HG03196 (cell line): ENCODE results near the gene RBM44.
A peak's percentile ranks its signal among the peaks of the same experiment; 100 is the strongest.
"Not testable (repeated sequence)": the region's sequence is repeated elsewhere in the genome, so short reads cannot be mapped to it uniquely, and the experiment has no call there.

Source experiments
- ATAC-seq: cut with Tn5 transposase; IDR thresholded peaks from one replicate; pipeline ENCODE4 v1.9.1; 2021; ENCODE audit not compliant: unreplicated experiment

RBM44 gene, protein sequence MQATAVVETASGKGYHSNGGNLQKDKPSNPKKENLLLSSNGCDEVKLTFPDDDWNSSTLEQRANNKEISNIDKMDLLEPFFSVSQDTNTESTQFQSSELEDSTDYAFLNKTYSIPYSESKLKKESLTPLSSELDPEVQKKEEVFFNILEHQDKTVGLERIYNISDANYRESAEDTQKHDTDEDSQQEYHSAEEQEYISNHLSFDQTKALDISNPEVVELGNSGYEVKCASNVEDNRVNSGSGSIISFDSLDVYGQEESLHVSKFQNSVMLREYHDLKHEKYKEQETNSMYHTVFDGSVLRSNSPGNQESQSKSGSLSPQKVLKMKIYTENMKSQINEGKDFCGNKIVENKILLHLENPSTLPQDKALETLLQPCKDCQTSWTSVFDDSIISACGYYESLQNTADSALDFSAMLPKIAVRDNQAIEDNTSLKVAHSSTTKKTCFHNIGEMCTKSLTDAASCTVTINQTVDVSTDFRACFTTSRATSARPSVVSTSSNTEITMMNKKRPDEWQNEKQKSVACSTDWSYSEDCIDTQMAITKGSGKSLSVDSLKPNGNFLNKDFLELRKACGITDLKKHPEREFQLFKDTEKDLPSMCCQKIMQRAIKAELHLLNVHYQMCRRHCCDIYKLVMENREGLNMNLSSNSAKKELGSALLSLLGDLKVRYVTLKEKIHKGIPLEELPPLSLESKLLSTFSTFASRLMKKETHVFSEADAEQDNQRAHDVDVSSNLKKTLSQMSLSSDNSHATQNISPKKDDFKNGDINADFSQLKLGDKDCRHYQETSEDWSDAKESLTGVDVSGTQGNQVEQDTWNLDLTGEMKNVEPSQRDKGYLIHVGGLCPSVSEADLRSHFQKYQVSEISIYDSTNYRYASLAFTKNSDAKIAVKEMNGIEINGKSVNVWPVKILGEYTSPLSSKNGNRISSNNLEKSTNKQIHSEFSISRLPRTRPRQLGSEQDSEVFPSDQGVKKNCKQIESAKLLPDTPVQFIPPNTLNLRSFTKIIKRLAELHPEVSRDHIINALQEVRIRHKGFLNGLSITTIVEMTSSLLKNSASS

DNA sequence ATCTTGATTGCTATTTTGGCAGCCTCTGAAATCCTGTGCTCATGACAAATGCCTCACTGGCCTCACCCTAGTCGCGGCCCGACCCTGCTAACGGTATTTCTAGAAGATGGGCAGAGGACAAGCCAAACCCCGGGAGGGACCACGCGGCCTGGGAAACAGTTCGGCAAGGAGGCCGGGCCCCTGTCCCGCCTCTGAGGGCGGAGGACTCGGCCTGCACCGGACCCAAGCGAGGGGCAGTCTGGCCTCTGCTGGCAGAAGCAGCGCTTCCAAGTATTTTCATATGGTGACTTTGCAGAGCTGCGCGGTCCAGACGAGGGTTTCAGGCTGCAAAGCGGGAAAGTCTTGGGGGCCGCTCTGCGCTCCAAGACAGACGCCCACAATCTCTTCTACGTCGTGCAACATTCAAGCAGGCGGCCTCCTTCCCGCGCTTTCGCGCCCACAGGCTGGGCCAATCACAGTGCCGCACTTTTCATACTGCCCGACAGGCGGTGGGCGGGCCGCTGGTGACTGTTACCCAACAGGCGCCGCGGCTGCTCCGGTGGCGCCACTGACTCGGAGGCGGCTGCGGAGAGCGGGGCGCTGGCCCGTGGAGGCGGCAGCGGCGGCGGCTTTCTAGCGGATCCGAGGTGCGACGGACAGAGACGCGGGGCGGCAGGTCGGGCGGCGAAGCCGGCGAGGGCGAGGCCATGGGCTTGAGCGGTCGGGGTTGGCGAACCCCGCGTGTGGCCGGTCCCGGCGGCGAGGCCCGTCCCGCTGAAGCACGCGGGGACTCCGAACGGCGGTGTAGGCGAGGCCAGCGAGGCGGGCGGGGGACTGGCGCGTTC is at the start of gene RBM44:
RBM44 (plus strand) TSS at position 544 of the 824 bp plus-strand sequence. CDS start 14,831 bp downstream, outside the sequence.
- ATAC-seq: no peak

DNA sequence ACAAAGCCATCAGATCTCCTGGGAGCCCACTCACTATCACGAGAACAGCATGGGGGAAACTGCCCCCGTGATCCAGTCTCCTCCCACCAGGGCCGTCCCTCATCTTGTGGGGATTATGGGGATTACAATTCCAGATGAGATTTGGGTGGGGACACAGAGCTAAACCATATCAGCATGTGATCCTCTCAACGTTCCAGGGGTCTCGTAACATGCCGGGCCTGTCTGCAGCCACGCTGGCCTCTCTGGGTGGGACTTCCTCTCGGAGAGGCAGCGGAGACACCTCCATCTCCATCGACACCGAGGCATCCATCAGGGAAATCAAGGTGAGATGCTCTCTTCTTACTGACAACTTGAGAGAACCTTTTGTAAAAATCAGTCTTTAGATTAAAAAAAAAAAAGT is 49.6 kb upstream of the RBM44 start:
- no peak for ATAC-seq

DNA sequence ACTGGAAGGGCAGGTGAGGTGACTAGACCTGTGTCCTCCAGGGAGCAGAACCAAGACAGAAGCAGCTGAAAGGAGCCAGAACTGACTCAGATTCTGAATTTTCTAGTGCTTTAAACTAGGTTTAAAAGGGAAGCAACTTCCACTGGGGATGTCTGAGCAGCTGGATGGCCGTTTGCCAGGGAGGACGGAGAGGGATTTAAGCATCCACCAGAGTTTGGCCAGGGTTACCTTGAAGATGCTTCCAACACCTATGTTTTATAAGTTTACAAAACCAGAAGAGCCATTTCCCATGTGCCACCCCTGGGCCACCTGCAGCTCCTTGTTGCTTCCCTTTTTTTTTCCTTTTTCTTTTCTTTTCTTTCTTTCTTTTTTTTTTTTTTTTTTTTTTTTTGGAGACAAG is 48.6 kb upstream of the RBM44 start:
- no peak for ATAC-seq

- ATAC-seq: not testable (repeated sequence)
Measured at GRCh38 chr2:237750441-237750840, 48.1 kb upstream of the RBM44 start.

DNA sequence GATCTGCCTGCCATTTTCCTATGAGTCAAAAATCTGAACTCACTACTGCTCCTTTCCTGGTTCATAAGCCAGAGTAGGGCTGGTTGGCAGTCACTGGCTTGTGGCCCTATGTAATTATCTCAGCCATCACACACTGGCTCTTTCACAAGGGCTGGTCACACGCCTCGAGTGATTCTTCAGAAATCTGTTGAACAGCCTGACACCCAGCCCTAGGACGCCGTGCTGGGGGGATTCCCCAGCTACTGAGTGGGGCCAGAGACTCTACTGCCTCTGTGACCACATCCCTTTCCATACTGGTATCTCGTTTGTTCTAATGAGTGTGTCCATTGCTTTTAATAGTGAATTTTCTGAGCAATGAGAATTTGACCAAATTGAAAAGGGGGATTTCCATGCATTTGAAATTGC is 45.8 kb upstream of the RBM44 start:
- peak; percentile 95 for ATAC-seq

- no peak for ATAC-seq
Measured at GRCh38 chr2:237754182-237754581, 44.4 kb upstream of the RBM44 start.

DNA sequence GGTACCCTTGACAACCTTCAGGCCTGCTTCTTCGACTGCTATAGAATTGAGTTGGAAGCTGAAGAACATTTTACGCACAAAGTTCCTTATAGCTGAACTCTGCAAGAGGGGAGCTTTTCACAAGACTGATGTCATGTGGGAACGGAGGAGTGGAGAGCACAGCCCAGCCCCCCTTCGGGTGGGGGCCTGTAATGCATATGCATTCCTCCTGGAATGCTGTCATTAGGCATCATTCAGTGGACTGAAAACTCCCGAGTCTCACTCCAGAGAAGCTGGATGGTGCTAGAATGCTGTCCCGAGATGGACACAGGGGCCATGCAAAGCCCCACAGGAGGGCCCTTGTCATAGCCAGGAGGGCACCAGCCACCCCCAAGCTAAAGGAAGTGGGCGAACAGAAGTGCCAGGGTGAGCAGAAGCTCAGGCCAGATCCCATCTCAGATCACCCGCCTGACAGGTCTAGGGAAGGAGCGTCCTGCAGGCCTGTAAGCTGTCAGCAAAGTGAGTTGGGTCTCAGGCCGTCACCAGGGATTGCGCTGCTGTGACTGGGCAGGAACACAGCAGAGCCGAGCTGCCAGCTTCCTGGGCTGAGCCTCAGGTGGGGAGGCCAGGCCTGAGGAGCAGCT is 43.8 kb upstream of the RBM44 start:
- ATAC-seq: no peak

- no peak for ATAC-seq
Measured at GRCh38 chr2:237757616-237758015, 41.0 kb upstream of the RBM44 start.

DNA sequence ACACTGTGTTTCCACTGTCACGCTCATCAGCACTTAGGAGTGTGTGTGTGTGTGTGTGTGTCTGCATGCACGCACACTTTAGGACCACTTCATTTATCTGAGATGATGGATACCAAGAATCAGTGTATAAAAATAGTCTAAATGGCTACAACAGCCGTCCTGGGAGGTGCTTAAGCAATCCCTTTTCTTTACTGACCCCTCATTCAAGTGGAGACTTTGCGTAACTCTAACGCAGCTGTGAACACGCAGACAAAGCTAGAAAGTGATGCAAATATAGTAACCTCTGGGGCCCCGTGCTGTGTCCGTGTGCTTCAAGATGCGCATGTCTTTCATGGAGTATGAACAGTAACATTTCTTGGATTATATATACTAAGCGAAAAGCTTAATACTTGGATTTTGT is 40.4 kb upstream of the RBM44 start:
- ATAC-seq: no peak

DNA sequence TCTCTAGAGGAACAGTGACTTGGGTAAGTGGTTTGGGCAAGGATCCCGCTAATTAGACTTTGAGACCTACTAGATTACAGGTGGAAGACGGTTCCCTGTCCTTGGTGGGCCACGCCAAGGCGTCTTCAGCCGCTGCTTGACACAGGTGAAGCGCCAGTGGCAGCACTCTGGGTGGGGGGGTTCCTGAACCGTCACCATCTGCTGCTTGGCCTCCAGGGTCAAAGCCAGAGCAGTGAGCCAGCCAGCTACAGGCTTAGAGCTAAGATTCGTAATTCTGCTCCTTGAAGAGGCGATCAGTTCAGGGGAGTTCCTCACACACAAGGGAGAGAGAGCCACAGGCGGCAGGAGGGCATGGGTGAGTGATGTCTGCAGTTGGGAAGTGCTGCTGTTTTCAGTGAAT is 39.4 kb upstream of the RBM44 start:
- ATAC-seq: no peak

GRCh38 chr2:237760506-237761502 is 37.8 kb upstream of the RBM44 start:
- no peak for ATAC-seq

DNA sequence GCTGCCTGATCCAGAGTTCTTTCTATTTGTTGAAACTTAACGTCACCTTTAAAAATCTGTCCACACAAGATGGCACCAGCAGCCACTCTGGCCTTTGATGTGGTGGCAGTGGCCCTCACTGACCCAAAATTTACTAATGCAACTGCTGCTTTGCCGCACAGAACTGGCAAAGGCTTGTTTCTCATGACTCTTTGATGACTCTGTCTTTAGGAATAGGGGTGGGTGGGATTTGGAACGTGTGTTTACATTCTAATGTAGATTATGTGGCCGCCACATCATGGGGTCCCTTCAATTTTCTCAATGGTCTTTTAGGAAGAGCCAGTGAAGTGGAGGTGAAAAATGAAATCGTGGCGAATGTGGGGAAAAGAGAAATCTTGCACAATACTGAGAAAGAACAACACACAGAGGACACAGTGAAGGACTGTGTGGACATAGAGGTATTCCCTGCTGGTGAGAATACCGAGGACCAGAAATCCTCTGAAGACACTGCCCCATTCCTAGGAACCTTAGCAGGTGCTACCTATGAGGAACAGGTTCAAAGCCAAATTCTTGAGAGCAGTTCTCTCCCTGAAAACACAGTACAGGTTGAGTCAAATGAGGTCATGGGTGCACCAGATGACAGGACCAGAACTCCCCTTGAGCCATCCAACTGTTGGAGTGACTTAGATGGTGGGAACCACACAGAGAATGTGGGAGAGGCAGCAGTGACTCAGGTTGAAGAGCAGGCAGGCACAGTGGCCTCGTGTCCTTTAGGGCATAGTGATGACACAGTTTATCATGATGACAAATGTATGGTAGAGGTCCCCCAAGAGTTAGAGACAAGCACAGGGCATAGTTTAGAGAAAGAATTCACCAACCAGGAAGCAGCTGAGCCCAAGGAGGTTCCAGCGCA is 36.0 kb upstream of the RBM44 start:
- not testable (repeated sequence) for ATAC-seq

DNA sequence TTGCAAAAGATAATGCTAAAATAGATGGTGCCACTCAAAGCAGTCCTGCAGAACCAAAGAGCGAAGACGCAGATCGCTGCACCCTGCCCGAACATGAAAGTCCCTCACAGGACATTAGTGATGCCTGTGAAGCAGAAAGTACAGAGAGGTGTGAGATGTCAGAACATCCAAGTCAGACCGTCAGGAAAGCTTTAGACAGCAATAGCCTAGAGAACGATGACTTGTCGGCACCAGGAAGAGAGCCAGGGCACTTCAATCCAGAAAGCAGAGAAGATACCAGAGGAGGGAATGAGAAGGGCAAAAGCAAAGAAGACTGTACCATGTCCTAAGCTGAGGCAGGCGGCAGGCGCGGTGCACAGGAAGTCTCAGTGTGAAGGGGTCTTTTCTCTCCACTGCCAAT is 34.8 kb upstream of the RBM44 start:
- no peak for ATAC-seq

GRCh38 chr2:237765122-237765521 is 33.5 kb upstream of the RBM44 start:
- not testable (repeated sequence) for ATAC-seq

- ATAC-seq: no peak
Measured at GRCh38 chr2:237765875-237766274, 32.7 kb upstream of the RBM44 start.

- ATAC-seq: no peak
Measured at GRCh38 chr2:237766340-237766739, 32.2 kb upstream of the RBM44 start.

DNA sequence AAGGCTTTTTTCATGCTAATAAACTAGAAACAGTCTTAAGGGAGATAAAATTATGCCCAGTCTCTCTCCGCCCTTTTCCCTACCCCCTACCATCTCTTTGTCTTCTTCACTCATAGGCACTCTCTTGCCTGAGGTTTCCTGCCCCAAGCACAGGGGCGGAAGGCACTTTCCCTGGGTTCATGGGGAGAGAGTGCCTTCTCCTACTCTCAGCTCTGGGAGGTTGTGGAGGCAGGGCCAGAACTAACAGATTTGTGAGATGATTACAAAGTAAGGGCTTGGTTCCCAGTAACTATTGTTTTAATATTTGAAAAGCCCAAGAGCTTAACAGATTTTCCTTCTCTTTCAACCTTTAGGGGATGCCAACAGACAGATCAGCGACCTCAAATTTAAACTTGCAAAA is 26.1 kb upstream of the RBM44 start:
- ATAC-seq: no peak

DNA sequence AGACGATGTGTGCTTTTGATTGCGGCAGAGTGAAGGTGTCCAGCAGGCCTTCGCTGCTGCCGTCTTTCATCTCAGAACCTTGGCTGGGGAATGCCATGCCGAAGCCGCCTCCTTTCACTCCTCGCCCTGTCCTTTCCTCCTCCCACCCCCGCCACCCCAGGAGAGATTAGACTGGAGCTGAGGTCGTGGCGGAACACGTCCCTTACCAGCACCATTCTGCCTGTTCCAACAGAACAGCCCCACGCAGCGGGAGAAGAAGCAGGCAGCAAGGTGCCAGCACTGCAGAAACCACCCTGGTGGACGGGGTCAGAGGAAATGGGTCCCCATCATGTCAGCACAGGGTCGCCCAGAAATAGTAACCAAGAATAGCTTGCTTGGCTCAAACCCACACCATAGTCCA is 24.8 kb upstream of the RBM44 start:
- no peak for ATAC-seq
